ENCODE measurements around the gene RELN. TPM values are rescaled to one million over a fixed set of nuclear protein-coding genes. Genes with fewer than 3 reads are reported as not detected.
A peak's percentile ranks its signal among the peaks of the same experiment; 100 is the strongest.

The RELN gene
- total and polyA plus RNA-seq, 12 donors, result 0.22 to 1.9 (median 0.93) TPM

- 15 to 16% methylated on average over 17 of the region's 17 CpGs for WGBS, 2 donors
- ATAC-seq, result peak in 1 of 8 donors; percentile 50
Observed at GRCh38 chr7:103447073-103447960, 542.1 kb downstream of the RELN start.

GRCh38 chr7:103446049-103446520 lies 543.4 kb downstream of the RELN start, which contains the start of gene SLC26A5:
SLC26A5 (minus strand) TSS chr7:103446207; CDS start chr7:103421514, 24,693 bp downstream.
- intact Hi-C loops (cut with DNase I), result no loop called here
- no peaks in the 10 kb centered on the region for H3K36me3 ChIP-seq
- DNase-seq (no peak), ATAC-seq (peak in 1 of 8 donors; percentile 56)
- H3K4me3 ChIP-seq, result peak within 1 kb of the TSS in 8 of 10 donors; percentile 9 to 41 (median 25)
- H3K4me1 ChIP-seq, result peaks cover 0 to 19% (median 7%) of the 10 kb centered on the region in 9 donors
- H3K9me3 ChIP-seq, result no peaks in the 10 kb centered on the region
- 2 to 3% methylated on average over 53 of the region's 54 CpGs for WGBS, 2 donors
- no peak within 1 kb of the TSS for H3K27ac ChIP-seq
- H3K27me3 ChIP-seq, result peaks cover 17 to 71% (median 56%) of the 10 kb centered on the region in 7 donors
- TF ChIP-seq CTCF (IDR thresholded peaks at IDR 0.05), result no peak

More at GRCh38 chr7:103447073-103447960, 542.1 kb downstream of the RELN start:
- peak in 1 of 2 donors; percentile 16 for DNase-seq
- H3K27ac ChIP-seq, result no peak overlapping the region
- H3K4me1 ChIP-seq, result peaks cover 0 to 19% (median 7%) of the 10 kb centered on the region in 9 donors
- intact Hi-C loops (cut with DNase I), result no loop called here
- H3K9me3 ChIP-seq, result peaks cover 0 to 3% (median 0%) of the 10 kb centered on the region in 11 donors
- H3K4me3 ChIP-seq, result no peak overlapping the region
- H3K36me3 ChIP-seq, result no peaks in the 10 kb centered on the region
- TF ChIP-seq CTCF (IDR thresholded peaks at IDR 0.05), result peak in 7 of 9 donors; percentile 36 to 61 (median 49)
- H3K27me3 ChIP-seq, result peaks cover 17 to 60% (median 55%) of the 10 kb centered on the region in 7 donors

- H3K36me3 ChIP-seq, result no peaks in the 10 kb centered on the region
- intact Hi-C loops (cut with DNase I), result no loop called here
- no peaks in the 10 kb centered on the region for H3K9me3 ChIP-seq
- peaks cover 0 to 19% (median 7%) of the 10 kb centered on the region in 9 donors for H3K4me1 ChIP-seq
- ATAC-seq, result peak in 1 of 8 donors; percentile 33
- H3K27me3 ChIP-seq, result peaks cover 17 to 77% (median 56%) of the 10 kb centered on the region in 7 donors
- H3K4me3 ChIP-seq, result peak overlapping the region in 8 of 10 donors; percentile 9 to 41 (median 25)
- no peak overlapping the region for H3K27ac ChIP-seq
- no peak for TF ChIP-seq CTCF (IDR thresholded peaks at IDR 0.05)
- no peak for DNase-seq
- 5% methylated on average over 46 to 48 of the region's 48 CpGs for WGBS, 2 donors
Observed at GRCh38 chr7:103445228-103446048, 544.0 kb downstream of the RELN start.

GRCh38 chr7:103439661-103440060 lies 549.8 kb downstream of the RELN start:
- ATAC-seq (no peak), DNase-seq (no peak)
- Histone ChIP-seq H3K4me1 (no peaks in the 10 kb centered on the region), H3K4me3 (no peak overlapping the region), H3K36me3 (no peaks in the 10 kb centered on the region), H3K27me3 (peaks cover 3 to 46% (median 26%) of the 10 kb centered on the region in 7 donors), H3K9me3 (no peaks in the 10 kb centered on the region), H3K27ac (no peak overlapping the region)
- intact Hi-C loops (cut with DNase I), result no loop called here
- TF ChIP-seq CTCF (IDR thresholded peaks at IDR 0.05), result no peak
- WGBS, 2 donors, result 94% methylated on average over 8 of the region's 8 CpGs
